Karpas-422 (cell line): ENCODE measurements around the gene TFCP2L1. TPM values are rescaled to one million over a fixed set of nuclear protein-coding genes. Genes with fewer than 3 reads are reported as not detected.

Source experiments
- DNase-seq: peaks from one replicate; pipeline ENCODE4 v3.0.0-alpha.2; 2015
- H2AFZ ChIP-seq: fragments of 200-600 bp; sonication (generic); 2 replicates; pipeline ENCODE4 v1.6.1; 2014; ENCODE audit warnings: antibody characterized with exemption, low read length, mixed read lengths
- H3K27ac ChIP-seq: fragments of 200-600 bp; sonication (generic); 2 replicates; pipeline ENCODE4 v1.5.1; 2014; ENCODE audit warnings: mild to moderate bottlenecking, low read length, moderate library complexity
- H3K27me3 ChIP-seq: fragments of 200-600 bp; sonication (generic); 2 replicates; pipeline ENCODE4 v1.6.1; 2014; ENCODE audit warnings: low read length, mixed read lengths
- H3K36me3 ChIP-seq: fragments of 200-600 bp; sonication (generic); 2 replicates; pipeline ENCODE4 v1.6.1; 2014; ENCODE audit warnings: low read length, mixed read lengths; ENCODE audit not compliant: insufficient read depth
- H3K4me1 ChIP-seq: fragments of 200-600 bp; sonication (generic); 2 replicates; pipeline ENCODE4 v1.6.1; 2014; ENCODE audit warnings: mild to moderate bottlenecking, low read length, mixed read lengths
- H3K4me2 ChIP-seq: fragments of 200-600 bp; sonication (generic); 2 replicates; pipeline ENCODE4 v1.6.1; 2014; ENCODE audit warnings: low read length, low read depth, mild to moderate bottlenecking; ENCODE audit not compliant: poor library complexity, severe bottlenecking
- H3K4me3 ChIP-seq: fragments of 200-600 bp; sonication (generic); 2 replicates; pipeline ENCODE4 v1.5.1; 2014; ENCODE audit warnings: mild to moderate bottlenecking, antibody characterized with exemption, low read length, mixed read lengths
- H3K79me2 ChIP-seq: fragments of 200-600 bp; sonication (generic); 2 replicates; pipeline ENCODE4 v1.6.1; 2014; ENCODE audit warnings: mild to moderate bottlenecking, low read length, mixed read lengths
- H3K9ac ChIP-seq: fragments of 200-600 bp; sonication (generic); 2 replicates; pipeline ENCODE4 v1.6.0; 2014; ENCODE audit warnings: low read length
- H3K9me2 ChIP-seq: fragments of 200-600 bp; sonication (generic), shearing (Covaris generic); replicated peaks from 2 replicates; pipeline ENCODE4 v1.6.0; 2014; ENCODE audit warnings: mild to moderate bottlenecking, low read length, moderate library complexity; ENCODE audit not compliant: insufficient read depth
- H3K9me3 ChIP-seq: fragments of 300-700, 200-600 bp; sonication (generic); 2 replicates; pipeline ENCODE4 v1.6.1; 2014; ENCODE audit warnings: low read length, mixed read lengths
- H4K20me1 ChIP-seq: fragments of 200-600 bp; sonication (generic); 2 replicates; pipeline ENCODE4 v1.6.1; 2014; ENCODE audit warnings: mild to moderate bottlenecking, antibody characterized with exemption, low read length, low read depth; ENCODE audit not compliant: insufficient read depth
- total RNA-seq: library from RNA; depleted of rRNA; stranded (reverse); fragments of >200 nt; shearing (Covaris generic); gene quantifications from 2 replicates; pipeline ENCODE4 v1.2.3, GENCODE V29; 2014; ENCODE audit warnings: low replicate concordance

TFCP2L1 gene
- total RNA-seq, 1 experiment from 2014 or later = not detected

DNA sequence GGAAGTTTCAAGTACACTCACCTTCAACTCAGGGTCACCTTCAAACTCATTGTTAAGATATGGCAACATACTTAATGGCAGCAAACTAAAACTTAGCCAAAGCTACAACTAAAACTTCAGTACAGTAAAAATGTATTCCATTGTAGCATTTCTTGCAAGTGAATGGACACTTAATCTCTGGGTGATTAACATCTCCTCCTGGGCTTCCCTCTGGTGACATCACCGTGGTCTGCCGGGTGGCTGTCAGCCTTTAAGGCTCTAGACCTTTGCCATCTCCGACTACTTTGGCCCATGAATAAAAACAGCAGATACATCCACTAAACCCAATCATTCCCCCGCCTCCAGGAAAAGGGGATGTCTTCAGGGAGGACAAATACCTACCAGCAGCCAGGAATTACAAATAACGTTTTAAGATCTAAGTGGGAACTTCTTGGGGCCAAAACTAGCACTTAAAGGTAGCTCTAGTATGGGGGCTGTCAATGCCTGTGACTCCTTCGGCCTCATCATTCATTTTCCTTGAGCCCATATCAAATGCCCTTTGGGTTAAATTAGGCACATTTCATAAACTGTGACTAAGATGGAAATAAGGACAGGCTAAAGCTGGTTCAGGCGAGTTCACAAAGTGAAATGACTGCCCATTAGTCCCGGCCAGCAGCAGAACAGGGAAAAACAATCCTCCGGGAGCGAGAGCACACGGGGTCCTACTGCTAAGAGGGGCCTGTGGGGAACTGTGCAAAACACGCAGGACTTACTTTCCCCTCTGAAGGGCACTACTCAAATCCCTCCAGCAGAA is 1.1 kb downstream of the TFCP2L1 start:
- no peak overlapping the region for H3K27ac ChIP-seq
- H2AFZ ChIP-seq = no peak overlapping the region
- DNase-seq = no peak
- H3K9me3 ChIP-seq = no peaks in the 10 kb centered on the region
- no peaks in the 10 kb centered on the region for H4K20me1 ChIP-seq
- H3K4me3 ChIP-seq = no peak overlapping the region
- H3K4me1 ChIP-seq = peaks cover 10% of the 10 kb centered on the region
- H3K9me2 ChIP-seq = no peaks in the 10 kb centered on the region
- H3K4me2 ChIP-seq = no peak overlapping the region
- no peaks in the 10 kb centered on the region for H3K79me2 ChIP-seq
- H3K36me3 ChIP-seq = no peaks in the 10 kb centered on the region
- H3K9ac ChIP-seq = no peak overlapping the region
- no peaks in the 10 kb centered on the region for H3K27me3 ChIP-seq

DNA sequence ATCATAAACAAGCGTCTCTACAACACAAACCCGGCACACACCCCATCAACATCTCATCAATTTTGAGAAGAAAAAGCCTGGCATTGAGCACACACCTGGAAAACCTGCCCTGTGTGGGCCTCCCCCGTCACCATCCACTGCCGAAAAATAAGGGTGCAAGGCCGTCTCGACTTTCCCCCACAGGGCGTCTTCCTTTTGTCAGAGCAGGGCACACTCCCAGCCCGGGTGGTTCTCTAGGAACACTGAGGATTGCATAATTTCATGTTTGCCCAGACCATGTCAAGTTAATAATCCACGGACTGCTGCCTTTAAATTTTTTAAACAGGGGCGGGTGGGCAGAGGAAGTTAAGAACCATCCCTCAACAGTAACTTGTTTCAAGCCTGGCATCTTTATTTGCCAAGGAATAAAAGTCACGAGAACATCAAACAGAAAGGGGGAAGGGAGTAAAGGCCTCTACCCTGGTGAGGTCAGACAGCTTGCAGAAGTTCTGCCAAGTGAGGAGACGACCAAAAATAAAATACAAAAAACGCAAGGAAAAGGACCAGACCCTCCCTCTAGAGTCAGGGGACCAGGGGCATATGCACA is 2.1 kb downstream of the TFCP2L1 start:
- Histone ChIP-seq H3K4me2 (no peak overlapping the region), H3K27me3 (no peaks in the 10 kb centered on the region), H3K9me2 (no peaks in the 10 kb centered on the region), H3K4me3 (no peak overlapping the region), H3K36me3 (no peaks in the 10 kb centered on the region), H3K4me1 (peaks cover 5% of the 10 kb centered on the region), H3K79me2 (no peaks in the 10 kb centered on the region), H3K9me3 (no peaks in the 10 kb centered on the region), H3K9ac (no peak overlapping the region), H3K27ac (no peak overlapping the region), H4K20me1 (no peaks in the 10 kb centered on the region), H2AFZ (no peak overlapping the region)
- no peak for DNase-seq

DNA sequence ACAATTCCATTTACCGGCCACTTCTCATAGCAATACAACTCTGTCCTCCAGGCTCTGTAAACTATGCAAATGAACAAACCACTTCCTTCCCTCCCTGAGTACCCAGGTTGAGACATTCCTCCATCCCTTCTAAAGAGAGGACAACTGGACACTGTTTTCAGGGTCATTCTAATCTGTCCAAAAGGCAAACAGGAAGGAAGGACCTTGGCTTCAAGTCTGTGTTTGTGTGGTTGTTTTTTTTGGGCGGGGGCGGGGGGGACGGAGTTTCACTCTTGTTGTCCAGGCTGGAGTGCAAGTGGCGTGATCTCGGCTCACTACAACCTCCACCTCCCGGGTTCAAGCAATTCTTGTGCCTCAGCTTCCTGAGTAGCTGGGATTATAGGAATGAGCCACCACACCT is 3.3 kb downstream of the TFCP2L1 start:
- Histone ChIP-seq H3K4me2 (no peak overlapping the region), H3K36me3 (no peaks in the 10 kb centered on the region), H3K79me2 (no peaks in the 10 kb centered on the region), H3K27me3 (no peaks in the 10 kb centered on the region), H3K4me3 (no peak overlapping the region), H3K9me2 (no peaks in the 10 kb centered on the region), H2AFZ (no peak overlapping the region), H3K9ac (no peak overlapping the region), H4K20me1 (no peaks in the 10 kb centered on the region), H3K27ac (no peak overlapping the region), H3K9me3 (no peaks in the 10 kb centered on the region), H3K4me1 (no peaks in the 10 kb centered on the region)
- no peak for DNase-seq

DNA sequence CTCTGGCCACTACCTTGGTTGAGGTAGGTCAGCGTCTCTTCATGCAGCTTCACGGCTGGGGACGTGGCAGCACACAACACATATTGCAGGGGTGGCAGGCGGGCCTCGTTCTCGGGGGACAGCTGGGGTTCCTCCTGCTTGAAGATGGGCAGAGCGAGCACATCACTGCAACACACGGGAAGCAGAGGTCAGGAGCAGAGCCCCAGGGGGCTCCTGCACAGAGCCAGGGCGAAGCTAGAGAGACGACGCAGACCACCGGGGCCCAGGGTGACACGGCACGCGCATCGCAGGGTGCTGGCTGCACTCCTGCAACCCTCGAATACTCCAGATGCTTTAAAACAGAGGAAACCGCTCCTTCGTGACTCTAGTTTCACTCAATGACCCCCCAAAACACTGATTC is 3.9 kb downstream of the TFCP2L1 start:
- H2AFZ ChIP-seq = no peak overlapping the region
- no peaks in the 10 kb centered on the region for H3K27me3 ChIP-seq
- no peak overlapping the region for H3K27ac ChIP-seq
- H3K36me3 ChIP-seq = no peaks in the 10 kb centered on the region
- no peaks in the 10 kb centered on the region for H3K9me3 ChIP-seq
- DNase-seq = no peak
- no peak overlapping the region for H3K4me3 ChIP-seq
- H3K79me2 ChIP-seq = no peaks in the 10 kb centered on the region
- H3K9ac ChIP-seq = no peak overlapping the region
- no peak overlapping the region for H3K4me2 ChIP-seq
- no peaks in the 10 kb centered on the region for H3K9me2 ChIP-seq
- no peaks in the 10 kb centered on the region for H4K20me1 ChIP-seq
- no peaks in the 10 kb centered on the region for H3K4me1 ChIP-seq

DNA sequence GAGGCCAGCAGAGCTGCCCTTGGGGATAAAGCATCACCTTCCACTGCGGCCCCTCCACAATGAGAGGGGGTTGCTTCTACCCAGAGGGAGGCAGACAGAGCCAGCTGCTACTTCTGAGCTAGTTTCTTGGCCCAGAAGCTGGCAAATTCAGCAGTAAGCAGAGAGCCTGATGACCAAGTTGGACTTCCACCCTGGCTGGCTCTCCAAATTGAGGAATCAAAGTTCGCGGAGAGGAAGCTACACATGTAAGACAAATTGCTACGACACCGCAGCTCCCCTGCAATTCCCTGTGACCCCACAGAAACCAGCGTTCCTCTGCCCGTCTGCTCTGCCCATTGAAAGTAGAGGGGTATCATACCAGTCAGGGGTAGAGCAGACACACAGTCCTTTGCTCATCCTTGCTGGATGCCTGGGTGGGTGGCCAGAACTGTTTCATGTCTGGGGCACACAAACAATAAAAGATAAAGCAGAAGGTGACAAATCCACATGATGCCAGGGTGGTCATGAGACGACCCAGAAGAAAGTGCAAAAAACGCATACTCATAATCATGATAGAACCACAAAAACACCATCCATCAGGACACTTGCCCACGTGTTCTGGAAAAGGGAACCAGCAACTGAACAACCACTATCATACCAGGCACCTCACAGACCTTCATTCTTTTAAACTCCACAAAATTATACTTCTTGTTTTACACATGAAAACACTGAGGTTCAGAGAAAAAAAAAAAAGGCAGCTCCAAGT is 5.4 kb downstream of the TFCP2L1 start:
- no peaks in the 10 kb centered on the region for H3K79me2 ChIP-seq
- no peaks in the 10 kb centered on the region for H4K20me1 ChIP-seq
- H3K9me2 ChIP-seq = no peaks in the 10 kb centered on the region
- H3K9me3 ChIP-seq = no peaks in the 10 kb centered on the region
- no peak overlapping the region for H3K4me3 ChIP-seq
- no peaks in the 10 kb centered on the region for H3K27me3 ChIP-seq
- DNase-seq = no peak
- H3K4me2 ChIP-seq = no peak overlapping the region
- no peak overlapping the region for H2AFZ ChIP-seq
- no peaks in the 10 kb centered on the region for H3K36me3 ChIP-seq
- H3K9ac ChIP-seq = no peak overlapping the region
- H3K27ac ChIP-seq = no peak overlapping the region
- H3K4me1 ChIP-seq = no peaks in the 10 kb centered on the region

DNA sequence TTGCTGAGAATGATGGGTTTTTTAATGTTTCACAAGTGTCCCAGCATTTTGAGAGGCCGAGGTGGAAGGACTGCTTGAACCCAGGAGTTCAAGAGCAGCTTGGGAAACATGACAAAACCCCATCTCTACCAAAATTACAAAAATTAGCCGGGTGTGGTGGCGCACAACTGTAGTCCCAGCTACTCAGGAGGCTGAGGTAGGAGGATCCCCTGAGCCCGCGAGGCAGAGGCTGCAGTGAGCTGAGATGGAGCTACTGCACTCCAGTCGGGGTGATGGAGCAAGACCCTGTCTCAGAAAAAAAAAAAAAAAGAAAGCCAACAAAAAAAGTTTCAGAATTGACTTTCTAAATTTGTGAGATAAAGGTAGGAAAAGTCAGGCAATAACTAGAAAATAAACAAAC is 8.7 kb downstream of the TFCP2L1 start:
- Histone ChIP-seq H3K36me3 (no peaks in the 10 kb centered on the region), H3K4me3 (no peak overlapping the region), H3K79me2 (no peaks in the 10 kb centered on the region), H3K9ac (no peak overlapping the region), H2AFZ (no peak overlapping the region), H3K4me2 (no peak overlapping the region), H3K9me2 (no peaks in the 10 kb centered on the region), H4K20me1 (no peaks in the 10 kb centered on the region), H3K27me3 (no peaks in the 10 kb centered on the region), H3K4me1 (no peaks in the 10 kb centered on the region), H3K9me3 (no peaks in the 10 kb centered on the region), H3K27ac (no peak overlapping the region)
- DNase-seq = no peak

DNA sequence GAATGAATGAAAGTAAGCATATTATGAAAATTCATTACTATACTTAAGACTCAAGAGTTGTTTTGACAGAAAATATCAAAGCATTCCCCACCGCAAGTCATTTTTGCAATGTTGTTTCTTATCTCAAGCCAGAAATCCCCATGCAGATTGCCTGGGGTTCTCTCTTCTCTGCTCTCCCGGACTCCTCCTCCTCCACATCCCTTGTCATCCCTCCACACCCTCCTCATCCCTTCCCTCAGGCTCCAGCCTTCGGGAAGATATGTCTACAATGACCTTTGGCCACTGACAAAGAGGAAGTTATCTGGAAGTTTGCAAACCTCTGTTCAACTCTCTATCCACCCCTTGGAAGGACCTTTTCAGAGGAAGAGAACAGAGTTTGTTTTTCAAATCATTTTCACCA is 11.9 kb downstream of the TFCP2L1 start:
- DNase-seq = no peak
- no peaks in the 10 kb centered on the region for H3K79me2 ChIP-seq
- no peak overlapping the region for H3K4me2 ChIP-seq
- H3K9me2 ChIP-seq = no peaks in the 10 kb centered on the region
- no peaks in the 10 kb centered on the region for H3K36me3 ChIP-seq
- no peak overlapping the region for H2AFZ ChIP-seq
- H3K9ac ChIP-seq = no peak overlapping the region
- H3K27ac ChIP-seq = no peak overlapping the region
- no peaks in the 10 kb centered on the region for H4K20me1 ChIP-seq
- H3K27me3 ChIP-seq = no peaks in the 10 kb centered on the region
- no peak overlapping the region for H3K4me3 ChIP-seq
- H3K9me3 ChIP-seq = no peaks in the 10 kb centered on the region
- H3K4me1 ChIP-seq = no peaks in the 10 kb centered on the region

DNA sequence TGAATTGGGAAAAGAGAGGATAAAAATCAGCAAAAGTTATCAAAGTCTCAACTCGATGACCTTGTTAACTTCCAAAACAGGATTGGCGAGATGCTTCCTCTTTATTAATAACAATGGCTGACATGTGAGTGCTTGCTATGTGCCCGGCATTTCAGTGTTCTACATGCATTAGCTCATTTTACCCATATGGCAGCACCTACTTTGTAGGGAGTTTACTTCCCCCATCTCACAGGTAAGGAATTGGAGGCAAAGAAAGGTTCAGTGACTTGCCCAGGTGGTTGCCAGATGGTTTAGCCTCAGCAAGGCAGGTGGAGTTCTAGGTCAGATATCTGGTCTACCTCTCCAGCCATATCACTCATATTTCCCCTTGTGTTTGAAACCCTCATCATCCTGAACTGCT is 12.4 kb downstream of the TFCP2L1 start:
- no peaks in the 10 kb centered on the region for H3K27me3 ChIP-seq
- DNase-seq = no peak
- no peaks in the 10 kb centered on the region for H3K4me1 ChIP-seq
- no peaks in the 10 kb centered on the region for H3K9me3 ChIP-seq
- no peaks in the 10 kb centered on the region for H3K36me3 ChIP-seq
- H3K4me2 ChIP-seq = no peak overlapping the region
- H3K9me2 ChIP-seq = no peaks in the 10 kb centered on the region
- no peak overlapping the region for H3K4me3 ChIP-seq
- H2AFZ ChIP-seq = no peak overlapping the region
- no peaks in the 10 kb centered on the region for H4K20me1 ChIP-seq
- H3K9ac ChIP-seq = no peak overlapping the region
- no peaks in the 10 kb centered on the region for H3K79me2 ChIP-seq
- H3K27ac ChIP-seq = no peak overlapping the region
